T-cell (primary cell): ENCODE data around the gene GPSM1. TPM values are rescaled to one million over a fixed set of nuclear protein-coding genes. Genes with fewer than 3 reads are reported as not detected.

Experiments
- ATAC-seq, 4 experiments: fragments of 200-7000 bp in 3 of 4; fragments of 150-1000 bp in 1 of 4; cut with Tn5 transposase; replicated peaks in 1 of 4; 1 replicate in 3 of 4; 2 replicates in 1 of 4; pipeline ENCODE4 v1.10.0; 2021; ENCODE audit warnings: moderate library complexity in 3 of 4, mild to moderate bottlenecking in 2 of 4, moderate number of reproducible peaks in 1 of 4
- CTCF ChIA-PET, 2 donors: fragments of 300-600 bp; sonication (Branson Sonifier 250); formaldehyde crosslinking; loops; one replicate each; lab custom pipeline; 2022; ENCODE audit warnings: antibody characterized with exemption in 2 of 2; lab: Charles Lee
- POLR2A ChIA-PET, 2 donors: fragments of 300-600 bp; sonication (Branson Sonifier 250); formaldehyde crosslinking; loops; one replicate each; lab custom pipeline; 2022; ENCODE audit warnings: antibody characterized with exemption in 2 of 2; lab: Charles Lee
- DNase-seq, 35 experiments: peaks; one replicate each; pipeline versions ENCODE4 v3.0.0 to v3.0.0-alpha.2; 2013 to 2023
- H3K27ac ChIP-seq: one replicate; pipeline ENCODE4 v1.5.1; 2013; ENCODE audit warnings: low read length
- H3K27me3 ChIP-seq, 2 experiments: replicated peaks in 1 of 2; 1 replicate in 1 of 2; 2 replicates in 1 of 2; pipeline versions ENCODE4 v1.6.1 to v1.7.0; 2013; ENCODE audit warnings: low read length in 1 of 2, mixed read lengths in 1 of 2; ENCODE audit not compliant: control insufficient read depth in 2 of 2, insufficient read depth in 2 of 2; ENCODE audit errors: extremely low read depth in 1 of 2
- H3K36me3 ChIP-seq, 2 donors: 1 replicate in 1 of 2; 2 replicates in 1 of 2; pipeline versions ENCODE4 v1.6.1 to v1.7.0; 2013; ENCODE audit warnings: low read length in 1 of 2; ENCODE audit not compliant: control insufficient read depth in 2 of 2, insufficient read depth in 1 of 2; ENCODE audit errors: extremely low read depth in 1 of 2
- H3K4me1 ChIP-seq, 2 experiments: 1 replicate in 1 of 2; 2 replicates in 1 of 2; pipeline versions ENCODE4 v1.6.1 to v1.7.0; 2013; ENCODE audit warnings: low read length in 2 of 2, mixed read lengths in 1 of 2; ENCODE audit not compliant: insufficient read depth in 2 of 2, control insufficient read depth in 1 of 2; ENCODE audit errors: extremely low read depth in 1 of 2
- H3K4me3 ChIP-seq, 2 donors: 1 replicate in 1 of 2; 2 replicates in 1 of 2; pipeline versions ENCODE4 v1.5.1 to v1.7.0; 2013; ENCODE audit warnings: mild to moderate bottlenecking in 2 of 2, low read length in 1 of 2, moderate library complexity in 1 of 2; ENCODE audit not compliant: control insufficient read depth in 1 of 2; ENCODE audit errors: extremely low read depth in 1 of 2
- H3K9me3 ChIP-seq: 2 replicates; pipeline ENCODE4 v1.7.0; 2013
- H3K27ac Mint-ChIP-seq, 2 donors: one replicate each; pipeline ENCODE4 v1.8.0; 2020 to 2021; ENCODE audit warnings: mild to moderate bottlenecking in 2 of 2, mixed read lengths in 2 of 2
- H3K27me3 Mint-ChIP-seq, 2 donors: one replicate each; pipeline ENCODE4 v1.8.0; 2021 to 2022; ENCODE audit warnings: mixed read lengths in 2 of 2
- H3K36me3 Mint-ChIP-seq: one replicate; pipeline ENCODE4 v1.8.0; 2021; ENCODE audit warnings: mixed read lengths
- H3K4me1 Mint-ChIP-seq, 3 donors: one replicate each; pipeline ENCODE4 v1.8.0; 2020 to 2022; ENCODE audit warnings: mixed read lengths in 3 of 3, mild to moderate bottlenecking in 1 of 3
- H3K4me3 Mint-ChIP-seq, 3 donors: one replicate each; pipeline ENCODE4 v1.8.0; 2020 to 2022; ENCODE audit warnings: mild to moderate bottlenecking in 3 of 3, mixed read lengths in 3 of 3, moderate library complexity in 3 of 3
- H3K9me3 Mint-ChIP-seq, 3 donors: one replicate each; pipeline ENCODE4 v1.8.0; 2020 to 2022; ENCODE audit warnings: mixed read lengths in 3 of 3
- WGBS: methylation state at CpG from one replicate; pipeline ENCODE4 v1.1.5; 2013; ENCODE audit warnings: missing lambda C conversion rate; ENCODE audit not compliant: insufficient coverage; 5-methylcytosine and 5-hydroxymethylcytosine counted together
- total RNA-seq, 35 experiments: library from RNA in 6 of 35; stranded (reverse) in 6 of 35; fragments of 120-200 nt in 1 of 35; gene quantifications; one replicate each; pipeline versions ENCODE4 v1.2.1 to v1.2.4 and lab custom pipeline; 2013 to 2026

The GPSM1 gene
- total RNA-seq, 5 donors from 2014 or later (not counting 1 experiment from before 2014, with no cell fraction given): 8.6 to 11.5 (median 9.7) TPM

DNA sequence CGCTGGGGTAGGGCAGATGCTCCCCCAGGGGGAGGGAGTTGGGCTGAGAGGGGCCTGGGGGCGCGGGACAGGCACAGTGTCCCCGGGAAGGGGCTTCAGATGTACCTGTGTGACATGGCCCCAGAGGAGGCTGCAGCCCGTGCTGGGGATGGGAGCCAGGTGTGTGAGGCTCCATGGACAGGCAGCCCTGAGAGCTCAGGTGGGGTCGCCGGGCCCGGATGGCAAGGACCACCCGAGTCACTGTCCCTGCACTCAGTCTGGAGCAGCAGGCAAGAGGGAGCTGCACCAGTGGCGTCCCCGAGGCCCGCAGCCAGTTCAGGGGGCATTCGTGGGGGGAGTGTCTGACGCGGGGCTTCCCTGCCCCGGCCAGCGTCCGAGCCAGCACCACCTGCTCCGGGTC lies 42.4 kb upstream of the GPSM1 start:
- CTCF ChIA-PET: no interaction called here
- peaks cover 5 to 11% of the 10 kb centered on the region in 2 donors for H3K27me3 Mint-ChIP-seq
- H3K9me3 Mint-ChIP-seq: no peaks in the 10 kb centered on the region
- Histone ChIP-seq H3K4me1 (peaks cover 0 to 17% of the 10 kb centered on the region in 2 experiments), H3K27ac (no peak overlapping the region), H3K4me3 (no peak overlapping the region), H3K27me3 (peaks cover 0 to 57% of the 10 kb centered on the region in 2 experiments), H3K9me3 (no peaks in the 10 kb centered on the region), H3K36me3 (no peaks in the 10 kb centered on the region)
- H3K36me3 Mint-ChIP-seq: no peaks in the 10 kb centered on the region
- H3K4me3 Mint-ChIP-seq: no peak overlapping the region
- WGBS: 88% methylated on average over 16 of the region's 19 CpGs
- no peak overlapping the region for H3K27ac Mint-ChIP-seq
- POLR2A ChIA-PET: interaction anchor here in 1 of 2 donors (0.6 kb wide), 1 partner anchor 972 kb away, joined by 3 read pairs; no protein-coding TSS in a partner anchor
- ATAC-seq (no peak), DNase-seq (no peak)
- H3K4me1 Mint-ChIP-seq: peaks cover 2 to 8% (median 6%) of the 10 kb centered on the region in 3 donors

DNA sequence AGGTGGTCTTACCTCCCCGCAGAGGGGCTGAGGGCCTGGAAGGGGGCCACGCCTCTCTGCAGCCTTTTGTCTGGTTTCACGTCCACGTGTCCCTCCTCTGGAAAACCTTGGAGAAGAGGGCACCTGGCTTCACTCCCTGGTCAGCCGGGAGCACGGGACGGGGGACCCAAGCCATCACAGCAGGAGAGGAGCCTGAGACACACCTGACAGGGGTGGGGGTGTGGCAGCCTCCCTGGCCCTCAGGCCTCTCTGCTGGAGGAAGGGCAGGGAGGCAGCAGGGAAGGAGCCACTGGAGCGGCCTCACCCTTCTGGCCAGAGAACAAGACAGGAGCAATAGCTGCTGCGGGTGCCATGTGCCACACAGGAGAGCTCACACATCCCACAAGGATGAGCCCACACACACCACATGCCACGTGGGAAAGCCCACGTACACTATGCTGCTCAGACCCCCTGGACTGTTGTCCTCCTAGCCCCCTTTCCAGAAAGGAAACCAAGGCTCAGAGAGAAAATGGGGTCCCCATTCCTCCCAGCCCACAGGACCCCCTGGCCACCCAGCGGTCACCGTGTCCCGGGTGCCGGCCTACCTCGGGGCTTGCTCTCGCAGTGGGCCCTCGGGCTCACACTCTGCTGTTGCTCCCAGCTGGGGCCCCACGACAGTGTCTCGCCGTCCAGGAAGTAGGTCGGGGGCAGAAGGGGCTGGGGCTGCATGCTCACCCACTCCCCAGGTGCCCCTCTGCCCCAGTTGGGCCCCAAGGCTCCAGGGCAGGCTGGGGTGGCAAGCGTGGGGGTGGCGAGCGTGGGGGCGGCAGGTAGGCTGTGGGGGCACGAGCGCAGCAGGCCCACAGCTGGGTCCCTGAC lies 41.6 kb upstream of the GPSM1 start:
- Mint-ChIP-seq H3K36me3 (no peaks in the 10 kb centered on the region), H3K4me1 (peaks cover 2 to 8% (median 6%) of the 10 kb centered on the region in 3 donors), H3K27ac (no peak overlapping the region), H3K4me3 (no peak overlapping the region), H3K27me3 (peaks cover 5 to 11% of the 10 kb centered on the region in 2 donors), H3K9me3 (no peaks in the 10 kb centered on the region)
- ATAC-seq: no peak
- Histone ChIP-seq H3K4me1 (peaks cover 0 to 17% of the 10 kb centered on the region in 2 experiments), H3K27ac (no peak overlapping the region), H3K9me3 (no peaks in the 10 kb centered on the region), H3K4me3 (no peak overlapping the region), H3K27me3 (peaks cover 0 to 51% of the 10 kb centered on the region in 2 experiments), H3K36me3 (no peaks in the 10 kb centered on the region)
- POLR2A ChIA-PET: interaction anchor here in 1 of 2 donors (0.6 kb wide), 1 partner anchor 971 kb away, joined by 3 read pairs; no protein-coding TSS in a partner anchor
- CTCF ChIA-PET: no interaction called here
- DNase-seq: no peak
- WGBS: 62% methylated on average over 19 of the region's 28 CpGs

DNA sequence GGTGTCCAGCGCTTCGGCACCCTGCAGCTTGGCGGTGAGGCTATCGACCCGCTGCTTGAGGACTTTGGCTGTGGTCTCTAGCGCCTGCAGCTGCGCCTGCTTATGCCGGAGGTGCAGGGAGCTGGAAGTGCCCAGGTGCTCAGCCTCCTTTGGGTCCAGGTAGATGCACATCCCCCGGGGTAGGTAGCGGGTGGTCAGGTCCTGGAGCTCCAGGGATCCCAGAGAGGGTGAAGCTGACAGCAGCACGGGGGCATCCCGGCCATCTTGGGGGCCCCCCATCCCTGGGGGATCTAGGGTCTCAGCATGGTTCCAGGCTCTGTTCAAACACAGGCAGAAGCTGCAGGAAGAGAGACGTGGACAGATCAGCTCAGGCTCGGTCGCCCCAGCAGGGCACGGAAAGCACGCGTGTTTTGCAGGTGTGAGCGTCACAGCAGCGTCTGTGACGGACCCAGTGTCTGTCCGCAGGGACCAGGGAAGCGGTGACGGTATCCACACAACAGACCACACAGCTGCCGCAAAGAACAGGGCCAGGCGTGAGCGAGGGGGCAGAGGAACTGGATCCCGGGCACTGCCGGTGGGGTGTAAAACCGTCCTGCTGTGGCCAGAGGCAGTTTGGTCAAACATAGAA lies 40.9 kb upstream of the GPSM1 start:
- no peak for DNase-seq
- H3K4me3 Mint-ChIP-seq: no peak overlapping the region
- POLR2A ChIA-PET: no interaction called here
- H3K27me3 Mint-ChIP-seq: peaks cover 5 to 8% of the 10 kb centered on the region in 2 donors
- no peaks in the 10 kb centered on the region for H3K9me3 Mint-ChIP-seq
- WGBS: 90% methylated on average over 30 of the region's 30 CpGs
- Histone ChIP-seq H3K36me3 (no peaks in the 10 kb centered on the region), H3K4me3 (no peak overlapping the region), H3K27ac (no peak overlapping the region), H3K9me3 (no peaks in the 10 kb centered on the region), H3K4me1 (peaks cover 0 to 17% of the 10 kb centered on the region in 2 experiments), H3K27me3 (peaks cover 0 to 49% of the 10 kb centered on the region in 2 experiments)
- ATAC-seq: no peak
- H3K36me3 Mint-ChIP-seq: no peaks in the 10 kb centered on the region
- H3K4me1 Mint-ChIP-seq: peaks cover 2 to 8% (median 6%) of the 10 kb centered on the region in 3 donors
- H3K27ac Mint-ChIP-seq: no peak overlapping the region
- CTCF ChIA-PET: interaction anchor here in 1 of 2 donors (0.6 kb wide), 1 partner anchor 111 kb away, joined by 3 read pairs; no protein-coding TSS in a partner anchor

DNA sequence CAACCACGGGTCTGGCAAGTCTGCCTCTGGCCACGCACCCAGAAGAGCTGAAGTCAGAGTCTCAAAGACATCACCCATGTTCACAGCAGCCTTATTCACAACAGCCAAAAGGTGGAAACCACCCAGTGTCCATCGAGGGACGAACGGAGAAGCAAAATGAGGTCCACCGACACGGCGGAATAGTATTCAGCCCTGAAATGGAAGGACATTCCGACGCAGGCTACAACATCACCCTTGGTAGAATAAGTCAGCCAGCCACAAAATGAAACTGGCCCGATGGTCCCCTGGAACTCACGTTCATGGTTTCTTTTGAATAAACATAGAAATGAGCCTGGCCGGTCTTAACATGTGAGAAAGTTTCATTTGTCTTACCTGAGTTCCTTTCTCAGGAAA lies 40.4 kb upstream of the GPSM1 start:
- H3K27ac ChIP-seq: no peak overlapping the region
- no peak for ATAC-seq
- H3K36me3 ChIP-seq: no peaks in the 10 kb centered on the region
- Mint-ChIP-seq H3K4me1 (peaks cover 2 to 7% (median 6%) of the 10 kb centered on the region in 3 donors), H3K36me3 (no peaks in the 10 kb centered on the region), H3K9me3 (no peaks in the 10 kb centered on the region), H3K27me3 (peaks cover 5 to 8% of the 10 kb centered on the region in 2 donors), H3K27ac (no peak overlapping the region), H3K4me3 (no peak overlapping the region)
- no peak overlapping the region for H3K4me3 ChIP-seq
- 96% methylated on average over 9 of the region's 13 CpGs for WGBS
- peaks cover 0 to 44% of the 10 kb centered on the region in 2 experiments for H3K27me3 ChIP-seq
- POLR2A ChIA-PET: no interaction called here
- no peaks in the 10 kb centered on the region for H3K9me3 ChIP-seq
- CTCF ChIA-PET: interaction anchor here in 1 of 2 donors (0.6 kb wide), 1 partner anchor 110 kb away, joined by 3 read pairs; no protein-coding TSS in a partner anchor
- peaks cover 0 to 17% of the 10 kb centered on the region in 2 experiments for H3K4me1 ChIP-seq
- DNase-seq: no peak

DNA sequence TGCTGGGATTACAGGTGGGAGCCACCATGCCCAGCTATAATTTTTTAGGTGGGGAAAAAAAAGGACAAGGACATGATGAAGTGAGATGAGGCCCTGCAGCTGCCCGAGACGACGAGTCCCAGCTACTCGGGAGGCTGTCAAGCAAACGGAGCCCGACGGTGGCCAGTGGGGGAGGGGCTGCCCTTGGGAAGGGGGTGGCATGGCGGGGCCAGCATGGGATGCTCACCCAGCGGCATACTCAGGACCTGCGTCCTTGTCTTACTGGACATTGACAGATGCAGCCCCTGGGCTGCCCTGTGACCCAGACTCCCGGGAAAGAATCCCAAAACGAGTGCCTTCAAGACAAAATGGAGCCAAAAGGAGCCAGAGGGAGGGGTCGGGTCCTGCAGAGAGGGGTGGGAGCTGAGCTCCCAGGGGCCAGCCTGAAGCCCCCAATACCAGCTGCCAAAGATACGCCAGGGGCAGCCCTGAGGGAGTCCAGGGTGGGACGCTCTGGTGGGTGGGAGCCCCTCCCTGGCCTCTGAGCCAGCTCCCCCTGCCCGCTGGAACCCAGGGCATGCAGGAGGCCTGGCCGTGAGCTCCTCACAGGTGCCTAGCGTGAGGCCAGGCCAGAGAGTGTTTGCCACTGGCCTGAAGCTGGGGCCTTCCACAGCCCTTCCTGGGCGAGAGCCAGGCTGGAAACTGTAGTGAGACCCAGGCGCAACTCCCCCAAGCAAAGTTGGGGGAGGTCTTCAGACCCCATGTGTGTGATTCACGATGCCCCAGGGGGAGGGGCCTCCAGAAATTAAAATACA lies 39.2 kb upstream of the GPSM1 start:
- Histone ChIP-seq H3K27ac (no peak overlapping the region), H3K4me1 (peaks cover 0 to 8% of the 10 kb centered on the region in 2 experiments), H3K9me3 (no peaks in the 10 kb centered on the region), H3K4me3 (no peak overlapping the region), H3K36me3 (no peaks in the 10 kb centered on the region), H3K27me3 (peaks cover 0 to 32% of the 10 kb centered on the region in 2 experiments)
- H3K36me3 Mint-ChIP-seq: no peaks in the 10 kb centered on the region
- WGBS: 87% methylated on average over 18 of the region's 21 CpGs
- H3K27ac Mint-ChIP-seq: no peak overlapping the region
- H3K27me3 Mint-ChIP-seq: peaks cover 5 to 8% of the 10 kb centered on the region in 2 donors
- ChIA-PET POLR2A (no interaction called here), CTCF (interaction anchor here in 1 of 2 donors (0.6 kb wide), 1 partner anchor 615 kb away, joined by 3 read pairs; no protein-coding TSS in a partner anchor)
- ATAC-seq: no peak
- DNase-seq: no peak
- H3K9me3 Mint-ChIP-seq: no peaks in the 10 kb centered on the region
- peaks cover 2 to 6% (median 4%) of the 10 kb centered on the region in 3 donors for H3K4me1 Mint-ChIP-seq
- H3K4me3 Mint-ChIP-seq: no peak overlapping the region
